ENCODE measurements around the gene GPC4. TPM values are rescaled to one million over a fixed set of nuclear protein-coding genes. Genes with fewer than 3 reads are reported as not detected.

GPC4 gene
- total RNA-seq, 1 donor from 2014 or later: 69.0 TPM

- Mint-ChIP-seq H3K36me3 (peaks cover 26% of the 10 kb centered on the region), H3K4me1 (ENCODE audit: unreplicated experiment) (peaks cover 30% of the 10 kb centered on the region), H3K27me3 (no peaks in the 10 kb centered on the region), H3K4me3 (no peak overlapping the region), H3K27ac (peak overlapping the region; percentile 22), H3K9me3 (no peaks in the 10 kb centered on the region)
- DNase-seq (ENCODE audit: extremely low spot score, unreplicated experiment): no peak
- TF ChIP-seq CTCF (conservative IDR thresholded peaks at IDR 0.05): no peak
Observed at GRCh38 chrX:133321451-133321850, 93.8 kb downstream of the GPC4 start.

GRCh38 chrX:133314281-133314680 lies 101.0 kb downstream of the GPC4 start:
- H3K36me3 Mint-ChIP-seq: peaks cover 16% of the 10 kb centered on the region
- H3K4me1 Mint-ChIP-seq (ENCODE audit: unreplicated experiment): peaks cover 14% of the 10 kb centered on the region
- no peak for DNase-seq (ENCODE audit: extremely low spot score, unreplicated experiment)
- no peak overlapping the region for H3K27ac Mint-ChIP-seq
- peaks cover 6% of the 10 kb centered on the region for H3K27me3 Mint-ChIP-seq
- no peaks in the 10 kb centered on the region for H3K9me3 Mint-ChIP-seq
- no peak for TF ChIP-seq CTCF (conservative IDR thresholded peaks at IDR 0.05)
- H3K4me3 Mint-ChIP-seq: no peak overlapping the region

GRCh38 chrX:133308499-133308897 lies 106.8 kb downstream of the GPC4 start:
- peaks cover 6% of the 10 kb centered on the region for H3K27me3 Mint-ChIP-seq
- peaks cover 34% of the 10 kb centered on the region for H3K36me3 Mint-ChIP-seq
- H3K4me3 Mint-ChIP-seq: no peak overlapping the region
- no peak for TF ChIP-seq CTCF (conservative IDR thresholded peaks at IDR 0.05)
- no peak for DNase-seq (ENCODE audit: extremely low spot score, unreplicated experiment)
- no peak overlapping the region for H3K27ac Mint-ChIP-seq
- H3K4me1 Mint-ChIP-seq (ENCODE audit: unreplicated experiment): peaks cover 11% of the 10 kb centered on the region
- H3K9me3 Mint-ChIP-seq: no peaks in the 10 kb centered on the region

GRCh38 chrX:133307637-133308498 lies 107.4 kb downstream of the GPC4 start:
- Mint-ChIP-seq H3K4me1 (ENCODE audit: unreplicated experiment) (peaks cover 8% of the 10 kb centered on the region), H3K4me3 (no peak overlapping the region), H3K9me3 (no peaks in the 10 kb centered on the region), H3K36me3 (peaks cover 37% of the 10 kb centered on the region), H3K27ac (no peak overlapping the region), H3K27me3 (peaks cover 6% of the 10 kb centered on the region)
- no peak for DNase-seq (ENCODE audit: extremely low spot score, unreplicated experiment)
- peak; percentile 70 for TF ChIP-seq CTCF (conservative IDR thresholded peaks at IDR 0.05)

- Mint-ChIP-seq H3K36me3 (peaks cover 42% of the 10 kb centered on the region), H3K27ac (no peak overlapping the region), H3K4me3 (no peak overlapping the region), H3K4me1 (ENCODE audit: unreplicated experiment) (peaks cover 8% of the 10 kb centered on the region), H3K9me3 (no peaks in the 10 kb centered on the region), H3K27me3 (peaks cover 6% of the 10 kb centered on the region)
- TF ChIP-seq CTCF (conservative IDR thresholded peaks at IDR 0.05): no peak
- DNase-seq (ENCODE audit: extremely low spot score, unreplicated experiment): no peak
Observed at GRCh38 chrX:133307094-133307493, 108.2 kb downstream of the GPC4 start.
